ENCODE measurements around the gene LPCAT1. TPM values are rescaled to one million over a fixed set of nuclear protein-coding genes. Genes with fewer than 3 reads are reported as not detected.
"Not testable (repeated sequence)": the region's sequence is repeated elsewhere in the genome, so short reads cannot be mapped to it uniquely, and the experiment has no call there.

LPCAT1 gene
- total RNA-seq, 1 donor from 2014 or later = 269 TPM

DNA sequence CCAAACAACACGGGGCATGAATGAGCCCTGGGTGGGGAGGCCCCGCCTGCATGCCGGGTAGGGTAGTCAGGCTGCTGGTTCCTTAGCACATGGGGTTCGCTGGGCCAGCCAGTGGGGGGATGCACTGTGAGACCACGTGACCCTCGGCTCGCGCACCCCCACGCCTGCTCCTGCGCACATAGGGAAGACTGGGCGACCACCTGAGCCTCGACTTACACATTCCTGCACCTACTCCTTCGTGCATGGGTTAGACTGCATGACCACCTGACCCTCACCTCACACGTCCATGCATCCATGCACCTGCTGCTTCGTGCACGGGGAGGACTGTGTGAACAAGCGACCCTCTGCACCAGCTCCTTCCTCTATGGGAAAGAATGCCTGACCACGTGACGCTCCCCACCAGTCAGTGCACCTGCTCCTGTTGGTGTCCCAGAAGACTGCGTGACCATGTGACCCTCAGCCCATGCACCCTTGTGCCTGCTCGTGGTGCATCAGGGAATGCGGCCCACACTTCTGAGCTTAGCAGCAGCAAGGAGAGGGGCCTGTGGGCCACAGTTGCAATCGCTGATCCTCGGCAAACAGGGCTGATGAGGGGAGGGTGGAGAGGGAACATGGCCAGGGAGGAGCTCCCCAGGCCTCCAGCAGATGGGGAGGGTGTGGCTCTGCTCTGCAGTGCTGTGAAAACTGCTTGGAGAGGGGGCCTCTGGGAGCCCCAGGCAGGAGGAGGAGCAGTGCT, 18.1 kb downstream of the LPCAT1 start:
- DNase-seq (no peak), ATAC-seq (ENCODE audit: low read depth) (no peak)
- Mint-ChIP-seq H3K4me1 (peaks cover 80% of the 10 kb centered on the region), H3K27ac (peak overlapping the region; percentile 87), H3K4me3 (peak overlapping the region; percentile 62), H3K9me3 (no peaks in the 10 kb centered on the region), H3K27me3 (no peaks in the 10 kb centered on the region), H3K36me3 (ENCODE audit: low read depth) (peaks cover 56% of the 10 kb centered on the region)
- TF ChIP-seq CTCF (IDR thresholded peaks at IDR 0.05) = no peak
- ChIA-PET CTCF (interaction anchor here (0.7 to 1.7 kb wide), 2 partner anchors 26 to 126 kb away, joined by 3 to 4 read pairs; no protein-coding TSS in a partner anchor), POLR2A (interaction anchor here (0.6 to 3.8 kb wide), 10 partner anchors 8 to 161 kb away, joined by 3 to 24 read pairs (median 6); partner anchors contain the start of genes CLPTM1L and LPCAT1)
- intact Hi-C loops (cut with micrococcal nuclease) = no loop called here

GRCh38 chr5:1505089-1505488, 18.7 kb downstream of the LPCAT1 start:
- ATAC-seq (ENCODE audit: low read depth); H3K27me3 Mint-ChIP-seq; intact Hi-C loops (cut with micrococcal nuclease); H3K9me3 Mint-ChIP-seq; DNase-seq; H3K4me3 Mint-ChIP-seq: not testable (repeated sequence)
- Mint-ChIP-seq H3K27ac (peak overlapping the region; percentile 99), H3K36me3 (ENCODE audit: low read depth) (peaks cover 55% of the 10 kb centered on the region), H3K4me1 (peaks cover 79% of the 10 kb centered on the region)
- ChIA-PET POLR2A (interaction anchor here (2.1 to 10.8 kb wide), 8 partner anchors 10 to 32 kb away, joined by 7 to 941 read pairs (median 28); partner anchors contain the start of gene LPCAT1), CTCF (interaction anchor here (1.5 to 4.9 kb wide), 3 partner anchors 22 to 125 kb away, joined by 4 to 76 read pairs (median 13); no protein-coding TSS in a partner anchor)

- ATAC-seq (ENCODE audit: low read depth) (no peak), DNase-seq (no peak)
- Mint-ChIP-seq H3K36me3 (ENCODE audit: low read depth) (peaks cover 56% of the 10 kb centered on the region), H3K4me1 (peaks cover 81% of the 10 kb centered on the region), H3K27ac (peak overlapping the region; percentile 99), H3K27me3 (no peaks in the 10 kb centered on the region), H3K9me3 (no peaks in the 10 kb centered on the region), H3K4me3 (peak overlapping the region; percentile 80)
- no peak for TF ChIP-seq CTCF (IDR thresholded peaks at IDR 0.05)
- POLR2A ChIA-PET = interaction anchor here (0.8 to 10.8 kb wide), 15 partner anchors 9 to 398 kb away, joined by 3 to 941 read pairs (median 8); partner anchors contain the start of gene LPCAT1
- CTCF ChIA-PET = interaction anchor here (1.0 to 4.9 kb wide), 4 partner anchors 14 to 125 kb away, joined by 3 to 76 read pairs (median 10); partner anchors contain the start of gene LPCAT1
- intact Hi-C loops (cut with micrococcal nuclease) = loop anchor here (1.0 kb wide), 2 partner anchors 19 to 25 kb away; no protein-coding TSS in a partner anchor
Observed at GRCh38 chr5:1504617-1505016, 19.1 kb downstream of the LPCAT1 start.

- peaks cover 54% of the 10 kb centered on the region for H3K36me3 Mint-ChIP-seq (ENCODE audit: low read depth)
Observed at GRCh38 chr5:1504069-1504595, 19.6 kb downstream of the LPCAT1 start.

More at GRCh38 chr5:1504069-1504595, 19.6 kb downstream of the LPCAT1 start:
- Mint-ChIP-seq H3K4me3 (peak overlapping the region; percentile 80), H3K4me1 (peaks cover 86% of the 10 kb centered on the region), H3K27me3 (no peaks in the 10 kb centered on the region), H3K9me3 (no peaks in the 10 kb centered on the region), H3K27ac (peak overlapping the region; percentile 99)
- DNase-seq (peak; percentile 33), ATAC-seq (ENCODE audit: low read depth) (peak; percentile 27)
- POLR2A ChIA-PET = interaction anchor here (0.8 to 10.8 kb wide), 19 partner anchors 9 to 398 kb away, joined by 3 to 941 read pairs (median 6); partner anchors contain the start of gene LPCAT1
- CTCF ChIA-PET = interaction anchor here (0.9 to 4.9 kb wide), 8 partner anchors 9 to 141 kb away, joined by 3 to 76 read pairs (median 6); partner anchors contain the start of gene LPCAT1
- TF ChIP-seq CTCF (IDR thresholded peaks at IDR 0.05) = no peak
- intact Hi-C loops (cut with micrococcal nuclease) = loop anchor here (1.0 kb wide), 2 partner anchors 19 to 25 kb away; no protein-coding TSS in a partner anchor
